Ectodermal cell (in vitro differentiated cells): ENCODE data around the gene HMOX2.

ENCODE experiments used
- H3K27ac ChIP-seq: 2 replicates; pipeline ENCODE4 v1.7.0; 2013; ENCODE audit warnings: mild to moderate bottlenecking, low read depth, low read length; ENCODE audit not compliant: insufficient read depth, poor library complexity, severe bottlenecking
- H3K27me3 ChIP-seq: 2 replicates; pipeline ENCODE4 v1.7.0; 2013; ENCODE audit warnings: mild to moderate bottlenecking, low read length; ENCODE audit not compliant: insufficient read depth, control insufficient read depth, poor library complexity, severe bottlenecking
- H3K36me3 ChIP-seq: one replicate; pipeline ENCODE4 v1.7.0; 2013; ENCODE audit warnings: low read length; ENCODE audit not compliant: control insufficient read depth, insufficient read depth
- H3K4me1 ChIP-seq: one replicate; pipeline ENCODE4 v1.7.0; 2013; ENCODE audit warnings: low read length; ENCODE audit not compliant: control insufficient read depth, insufficient read depth
- H3K4me3 ChIP-seq: 2 replicates; pipeline ENCODE4 v1.7.0; 2013; ENCODE audit warnings: low read depth, low read length, control low read depth; ENCODE audit not compliant: insufficient read depth
- H3K9me3 ChIP-seq: 2 replicates; pipeline ENCODE4 v1.7.0; 2013; ENCODE audit warnings: mild to moderate bottlenecking, low read length, moderate library complexity; ENCODE audit not compliant: control insufficient read depth
- WGBS, 2 experiments: methylation state at CpG; one replicate each; pipeline ENCODE4 v1.1.7; 2013; ENCODE audit warnings: missing lambda C conversion rate in 2 of 2; 5-methylcytosine and 5-hydroxymethylcytosine counted together

HMOX2 gene

GRCh38 chr16:4522051-4522581, 45.9 kb downstream of the HMOX2 start:
- H3K4me1 ChIP-seq = peaks cover 12% of the 10 kb centered on the region
- WGBS, 2 experiments = 57% methylated on average over 8 of the region's 8 CpGs
- no peaks in the 10 kb centered on the region for H3K36me3 ChIP-seq
- no peaks in the 10 kb centered on the region for H3K9me3 ChIP-seq
- H3K27ac ChIP-seq = no peak overlapping the region
- H3K4me3 ChIP-seq = no peak overlapping the region
- no peaks in the 10 kb centered on the region for H3K27me3 ChIP-seq

GRCh38 chr16:4523686-4524085, 47.5 kb downstream of the HMOX2 start:
- Histone ChIP-seq H3K9me3 (no peaks in the 10 kb centered on the region), H3K4me3 (no peak overlapping the region), H3K36me3 (no peaks in the 10 kb centered on the region), H3K4me1 (peaks cover 12% of the 10 kb centered on the region), H3K27me3 (no peaks in the 10 kb centered on the region), H3K27ac (no peak overlapping the region)
- WGBS, 2 experiments = 90 to 91% methylated on average over 4 of the region's 4 CpGs

GRCh38 chr16:4524571-4524970, 48.4 kb downstream of the HMOX2 start:
- H3K36me3 ChIP-seq = no peaks in the 10 kb centered on the region
- peaks cover 12% of the 10 kb centered on the region for H3K4me1 ChIP-seq
- H3K9me3 ChIP-seq = no peaks in the 10 kb centered on the region
- no peaks in the 10 kb centered on the region for H3K27me3 ChIP-seq
- no peak overlapping the region for H3K4me3 ChIP-seq
- no peak overlapping the region for H3K27ac ChIP-seq

GRCh38 chr16:4525069-4525468, 48.9 kb downstream of the HMOX2 start:
- Histone ChIP-seq H3K27me3 (no peaks in the 10 kb centered on the region), H3K27ac (no peak overlapping the region), H3K4me1 (peaks cover 14% of the 10 kb centered on the region), H3K9me3 (no peaks in the 10 kb centered on the region), H3K4me3 (no peak overlapping the region), H3K36me3 (no peaks in the 10 kb centered on the region)
- 90 to 94% methylated on average over 7 of the region's 7 CpGs for WGBS, 2 experiments

- H3K36me3 ChIP-seq = no peaks in the 10 kb centered on the region
- no peak overlapping the region for H3K27ac ChIP-seq
- no peaks in the 10 kb centered on the region for H3K27me3 ChIP-seq
- no peak overlapping the region for H3K4me3 ChIP-seq
- no peaks in the 10 kb centered on the region for H3K9me3 ChIP-seq
- H3K4me1 ChIP-seq = peaks cover 16% of the 10 kb centered on the region
- WGBS, 2 experiments = 93 to 94% methylated on average over 13 of the region's 13 CpGs
These were observed 49.6 kb downstream of the HMOX2 start for GRCh38 chr16:4525634-4526277.

- no peaks in the 10 kb centered on the region for H3K9me3 ChIP-seq
- 29 to 32% methylated on average over 16 of the region's 16 CpGs for WGBS, 2 experiments
- H3K4me3 ChIP-seq = no peak overlapping the region
- no peaks in the 10 kb centered on the region for H3K27me3 ChIP-seq
- no peak overlapping the region for H3K27ac ChIP-seq
- H3K4me1 ChIP-seq = peaks cover 4% of the 10 kb centered on the region
- H3K36me3 ChIP-seq = no peaks in the 10 kb centered on the region
These were observed 53.2 kb downstream of the HMOX2 start for GRCh38 chr16:4529085-4530060.

- no peaks in the 10 kb centered on the region for H3K36me3 ChIP-seq
- H3K4me1 ChIP-seq = peaks cover 4% of the 10 kb centered on the region
- no peak overlapping the region for H3K4me3 ChIP-seq
- H3K27ac ChIP-seq = no peak overlapping the region
- no peaks in the 10 kb centered on the region for H3K27me3 ChIP-seq
- H3K9me3 ChIP-seq = no peaks in the 10 kb centered on the region
- WGBS, 2 experiments = 87 to 89% methylated on average over 8 of the region's 8 CpGs
These were observed 55.6 kb downstream of the HMOX2 start for GRCh38 chr16:4531811-4532210.

GRCh38 chr16:4532238-4532637, 56.0 kb downstream of the HMOX2 start:
- no peaks in the 10 kb centered on the region for H3K27me3 ChIP-seq
- WGBS, 2 experiments = 94 to 95% methylated on average over 10 of the region's 10 CpGs
- H3K36me3 ChIP-seq = no peaks in the 10 kb centered on the region
- H3K27ac ChIP-seq = no peak overlapping the region
- H3K4me1 ChIP-seq = peaks cover 4% of the 10 kb centered on the region
- H3K4me3 ChIP-seq = no peak overlapping the region
- H3K9me3 ChIP-seq = no peaks in the 10 kb centered on the region

GRCh38 chr16:4533490-4533889, 57.3 kb downstream of the HMOX2 start:
- no peaks in the 10 kb centered on the region for H3K27me3 ChIP-seq
- no peaks in the 10 kb centered on the region for H3K9me3 ChIP-seq
- no peaks in the 10 kb centered on the region for H3K36me3 ChIP-seq
- no peak overlapping the region for H3K27ac ChIP-seq
- peaks cover 4% of the 10 kb centered on the region for H3K4me1 ChIP-seq
- WGBS, 2 experiments = 92 to 97% methylated on average over 6 of the region's 6 CpGs
- H3K4me3 ChIP-seq = no peak overlapping the region

- Histone ChIP-seq H3K4me1 (peaks cover 4% of the 10 kb centered on the region), H3K36me3 (no peaks in the 10 kb centered on the region), H3K4me3 (no peak overlapping the region), H3K9me3 (peaks cover 3% of the 10 kb centered on the region), H3K27me3 (peaks cover 4% of the 10 kb centered on the region), H3K27ac (no peak overlapping the region)
- 84 to 87% methylated on average over 12 to 13 of the region's 13 CpGs for WGBS, 2 experiments
These were observed 58.1 kb downstream of the HMOX2 start for GRCh38 chr16:4534151-4534790.
